ENCODE measurements around the gene STKLD1. TPM values are rescaled to one million over a fixed set of nuclear protein-coding genes. Genes with fewer than 3 reads are reported as not detected.
"Not testable (repeated sequence)": the region's sequence is repeated elsewhere in the genome, so short reads cannot be mapped to it uniquely, and the experiment has no call there.

Gene STKLD1
- total RNA-seq, 1 donor = 0.72 TPM

GRCh38 chr9:133333566-133333965 lies 42.6 kb upstream of the STKLD1 start:
- Histone ChIP-seq H3K4me2 (ENCODE audit: insufficient read depth, low read length) (no peak overlapping the region), H3K79me2 (ENCODE audit: insufficient read depth, low read length) (peaks cover 31% of the 10 kb centered on the region), H3K9me3 (ENCODE audit: low read depth, low read length) (no peaks in the 10 kb centered on the region), H3K36me3 (ENCODE audit: insufficient read depth, low read length) (peaks cover 45% of the 10 kb centered on the region), H2AFZ (ENCODE audit: low read length) (no peak overlapping the region), H3K4me1 (ENCODE audit: insufficient read depth, low read length) (peaks cover 14% of the 10 kb centered on the region), H3K4me3 (ENCODE audit: insufficient read depth, low read length) (no peak overlapping the region), H3K27ac (ENCODE audit: low read depth, low read length) (no peak overlapping the region), H4K20me1 (ENCODE audit: insufficient read depth, low read length) (peaks cover 21% of the 10 kb centered on the region), H3K27me3 (ENCODE audit: insufficient read depth, low read length) (no peaks in the 10 kb centered on the region)
- peak; percentile 54 for DNase-seq (ENCODE audit: insufficient read length, low spot score, missing footprints)
- no peak for TF ChIP-seq CTCF (IDR thresholded peaks at IDR 0.05; ENCODE audit: extremely low read depth, low read depth, low read length)

- no peak overlapping the region for H3K4me3 ChIP-seq (ENCODE audit: insufficient read depth, low read length)
- H3K36me3 ChIP-seq (ENCODE audit: insufficient read depth, low read length) = peaks cover 46% of the 10 kb centered on the region
- DNase-seq (ENCODE audit: insufficient read length, low spot score, missing footprints) = no peak
- H3K27me3 ChIP-seq (ENCODE audit: insufficient read depth, low read length) = no peaks in the 10 kb centered on the region
- H2AFZ ChIP-seq (ENCODE audit: low read length) = no peak overlapping the region
- no peak for TF ChIP-seq CTCF (IDR thresholded peaks at IDR 0.05; ENCODE audit: extremely low read depth, low read depth, low read length)
- H3K9me3 ChIP-seq (ENCODE audit: low read depth, low read length) = no peaks in the 10 kb centered on the region
- H3K27ac ChIP-seq (ENCODE audit: low read depth, low read length) = no peak overlapping the region
- peaks cover 14% of the 10 kb centered on the region for H3K4me1 ChIP-seq (ENCODE audit: insufficient read depth, low read length)
- H4K20me1 ChIP-seq (ENCODE audit: insufficient read depth, low read length) = peaks cover 21% of the 10 kb centered on the region
- H3K79me2 ChIP-seq (ENCODE audit: insufficient read depth, low read length) = peaks cover 31% of the 10 kb centered on the region
- H3K4me2 ChIP-seq (ENCODE audit: insufficient read depth, low read length) = no peak overlapping the region
Observed at GRCh38 chr9:133334161-133334560, 42.0 kb upstream of the STKLD1 start.

GRCh38 chr9:133334888-133335287 lies 41.3 kb upstream of the STKLD1 start:
- peak overlapping the region; percentile 99 for H3K4me3 ChIP-seq (ENCODE audit: insufficient read depth, low read length)
- H3K4me1 ChIP-seq (ENCODE audit: insufficient read depth, low read length) = peaks cover 14% of the 10 kb centered on the region
- not testable (repeated sequence) for DNase-seq (ENCODE audit: insufficient read length, low spot score, missing footprints); H3K27me3 ChIP-seq (ENCODE audit: insufficient read depth, low read length); H3K9me3 ChIP-seq (ENCODE audit: low read depth, low read length); H2AFZ ChIP-seq (ENCODE audit: low read length)
- peak overlapping the region; percentile 69 for H3K27ac ChIP-seq (ENCODE audit: low read depth, low read length)
- H3K36me3 ChIP-seq (ENCODE audit: insufficient read depth, low read length) = peaks cover 54% of the 10 kb centered on the region
- peak overlapping the region; percentile 89 for H3K4me2 ChIP-seq (ENCODE audit: insufficient read depth, low read length)
- H3K79me2 ChIP-seq (ENCODE audit: insufficient read depth, low read length) = peaks cover 31% of the 10 kb centered on the region
- peaks cover 21% of the 10 kb centered on the region for H4K20me1 ChIP-seq (ENCODE audit: insufficient read depth, low read length)

GRCh38 chr9:133335924-133336811 lies 40.0 kb upstream of the STKLD1 start, which contains the start of gene SURF6:
SURF6 (minus strand) TSS chr9:133336188; CDS start chr9:133336132, 56 bp downstream.
- H2AFZ ChIP-seq (ENCODE audit: low read length) = peak within 1 kb of the TSS; percentile 85
- no peaks in the 10 kb centered on the region for H3K9me3 ChIP-seq (ENCODE audit: low read depth, low read length)
- H3K79me2 ChIP-seq (ENCODE audit: insufficient read depth, low read length) = peaks cover 31% of the 10 kb centered on the region
- H3K27me3 ChIP-seq (ENCODE audit: insufficient read depth, low read length) = no peaks in the 10 kb centered on the region
- DNase-seq (ENCODE audit: insufficient read length, low spot score, missing footprints) = peak; percentile 98
- peaks cover 18% of the 10 kb centered on the region for H4K20me1 ChIP-seq (ENCODE audit: insufficient read depth, low read length)
- H3K4me3 ChIP-seq (ENCODE audit: insufficient read depth, low read length) = peak within 1 kb of the TSS; percentile 99
- peaks cover 55% of the 10 kb centered on the region for H3K36me3 ChIP-seq (ENCODE audit: insufficient read depth, low read length)
- no peak for TF ChIP-seq CTCF (IDR thresholded peaks at IDR 0.05; ENCODE audit: extremely low read depth, low read depth, low read length)
- H3K4me2 ChIP-seq (ENCODE audit: insufficient read depth, low read length) = peak within 1 kb of the TSS; percentile 89
- peaks cover 14% of the 10 kb centered on the region for H3K4me1 ChIP-seq (ENCODE audit: insufficient read depth, low read length)
- H3K27ac ChIP-seq (ENCODE audit: low read depth, low read length) = peak within 1 kb of the TSS; percentile 69
